Measurements from ENCODE around the gene ZNF496. TPM values are rescaled to one million over a fixed set of nuclear protein-coding genes. Genes with fewer than 3 reads are reported as not detected.

Gene ZNF496
- total RNA-seq, 1 experiment from 2014 or later: 66.5 TPM

- WGBS (ENCODE audit: extremely low coverage, insufficient read length, low lambda C conversion rate): no CpG with 5 or more reads among the region's 1 CpG
- no peaks in the 10 kb centered on the region for H3K9me3 Mint-ChIP-seq
These were observed 7.4 kb downstream of the ZNF496 start for GRCh38 chr1:247324204-247324787.

More at GRCh38 chr1:247324204-247324787, 7.4 kb downstream of the ZNF496 start:
- Histone ChIP-seq H3K4ac (ENCODE audit: low read depth, low read length) (no peak overlapping the region), H2AFZ (ENCODE audit: low read length) (no peak overlapping the region), H3K14ac (ENCODE audit: insufficient read depth, low read length) (no peak overlapping the region), H3K23ac (ENCODE audit: insufficient read length, low read depth, low read length) (no peak overlapping the region), H3K9ac (ENCODE audit: extremely low read depth, insufficient read length, low read length) (no peak overlapping the region), H2BK20ac (ENCODE audit: low read depth, low read length, poor library complexity, severe bottlenecking) (no peak overlapping the region), H3K4me1 (ENCODE audit: insufficient read depth, low read length) (peaks cover 4% of the 10 kb centered on the region; the same call in 1 of the 2 replicates), H3K79me2 (ENCODE audit: insufficient read depth, low read length) (no peaks in the 10 kb centered on the region), H3T11ph (ENCODE audit: low read length) (no peak overlapping the region), H2AK5ac (ENCODE audit: insufficient read length, low read length) (no peak overlapping the region), H3K27me3 (ENCODE audit: insufficient read depth, low read length) (no peaks in the 10 kb centered on the region), H4K5ac (ENCODE audit: insufficient read length, low read depth, low read length) (no peak overlapping the region), H3K9me3 (ENCODE audit: control insufficient read depth, low read depth, low read length) (no peaks in the 10 kb centered on the region), H4K91ac (ENCODE audit: insufficient read length, low read depth, low read length) (no peak overlapping the region), H3K4me2 (ENCODE audit: insufficient read depth, insufficient read length, low read length) (no peak overlapping the region), H3K79me1 (ENCODE audit: insufficient read depth, low read depth, low read length, poor library complexity, severe bottlenecking) (peaks cover 3% of the 10 kb centered on the region), H3K27ac (ENCODE audit: insufficient read length, low read depth, low read length) (no peak overlapping the region), H2BK5ac (ENCODE audit: insufficient read length, low read length) (no peak overlapping the region), H3K56ac (ENCODE audit: insufficient read length, low read depth, low read length) (no peak overlapping the region), H4K20me1 (ENCODE audit: control insufficient read depth, insufficient read depth, insufficient read length) (no peaks in the 10 kb centered on the region), H2BK12ac (ENCODE audit: insufficient read length, low read depth, low read length) (no peak overlapping the region), H4K8ac (replicated peaks; ENCODE audit: insufficient read length, low read depth, low read length) (no peak overlapping the region), H3K18ac (ENCODE audit: insufficient read length, low read depth, low read length) (no peak overlapping the region), H2BK120ac (ENCODE audit: low read depth, low read length, poor library complexity, severe bottlenecking) (no peak overlapping the region), H2BK15ac (ENCODE audit: low read depth, low read length) (no peak overlapping the region), H3K23me2 (ENCODE audit: insufficient read length, low read depth, low read length, poor library complexity, severe bottlenecking) (no peaks in the 10 kb centered on the region)
- DNase-seq: no peak
- peaks cover 26 to 28% of the 10 kb centered on the region in 2 experiments for H3K4me1 Mint-ChIP-seq
- H3K36me3 Mint-ChIP-seq (ENCODE audit: insufficient read depth in 1 of 3, low read depth in 3 of 3): peaks cover 52 to 90% (median 85%) of the 10 kb centered on the region in 3 experiments
- H3K27me3 Mint-ChIP-seq (ENCODE audit: low read depth): no peaks in the 10 kb centered on the region
- H3K4me3 Mint-ChIP-seq: no peak overlapping the region
- no peak for TF ChIP-seq CTCF (conservative IDR thresholded peaks at IDR 0.05)
- H3K27ac Mint-ChIP-seq: no peak overlapping the region

Measured in H9 (cell line).